Measurements from ENCODE around the gene SMARCA5.
"Not testable (repeated sequence)": the region's sequence is repeated elsewhere in the genome, so short reads cannot be mapped to it uniquely, and the experiment has no call there.

Gene SMARCA5

DNA sequence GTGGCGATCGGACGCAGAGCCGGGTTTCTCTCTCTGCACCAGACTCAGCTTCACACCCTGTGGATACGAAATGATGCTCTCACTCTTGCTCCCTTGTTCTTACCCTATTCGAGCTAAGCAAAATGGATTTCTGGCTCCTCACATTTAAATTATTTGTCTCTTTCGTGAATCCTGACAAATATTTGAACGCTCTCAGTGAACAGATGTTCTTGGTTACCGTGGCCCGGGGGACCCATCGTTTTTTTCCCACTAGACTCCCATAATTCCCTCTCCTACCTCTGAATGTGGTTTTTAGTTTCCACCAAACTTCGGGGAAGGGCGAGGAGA is 630 bp downstream of the SMARCA5 start:
- no peak for TF ChIP-seq CTCF (IDR thresholded peaks at IDR 0.05; ENCODE audit: low read length, missing control alignments)
- peak overlapping the region; percentile 94 for H3K4me3 ChIP-seq (replicated peaks; ENCODE audit: low read depth, low read length)
- no peak for DNase-seq (ENCODE audit: low read depth)

DNA sequence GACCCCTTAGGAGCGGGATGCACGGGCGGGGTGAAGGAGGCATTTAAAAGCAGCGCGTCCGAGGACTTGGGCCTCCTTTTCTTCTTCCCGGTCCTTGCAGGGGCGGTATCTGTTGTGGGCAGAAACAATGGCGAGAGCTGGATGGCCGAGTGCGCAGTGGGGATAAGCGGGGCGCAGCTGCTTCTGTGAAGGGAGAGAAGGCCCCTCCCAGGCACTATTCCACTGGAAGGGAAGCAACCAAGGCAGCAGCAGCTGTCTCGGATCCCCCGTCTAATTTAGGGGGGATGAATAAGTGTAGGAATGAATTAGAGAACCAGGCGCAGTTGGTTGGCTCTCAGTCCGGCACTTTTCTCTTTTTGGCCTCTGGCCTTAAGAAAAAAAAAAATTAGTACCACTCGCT is 995 bp downstream of the SMARCA5 start:
- TF ChIP-seq CTCF (IDR thresholded peaks at IDR 0.05; ENCODE audit: low read length, missing control alignments) = no peak
- H3K4me3 ChIP-seq (replicated peaks; ENCODE audit: low read depth, low read length) = peak overlapping the region; percentile 94
- DNase-seq (ENCODE audit: low read depth) = peak; percentile 62

GRCh38 chr4:143514901-143515300 is 1.4 kb downstream of the SMARCA5 start:
- H3K4me3 ChIP-seq (replicated peaks; ENCODE audit: low read depth, low read length) = peak overlapping the region; percentile 94
- TF ChIP-seq CTCF (IDR thresholded peaks at IDR 0.05; ENCODE audit: low read length, missing control alignments) = no peak
- DNase-seq (ENCODE audit: low read depth) = no peak

DNA sequence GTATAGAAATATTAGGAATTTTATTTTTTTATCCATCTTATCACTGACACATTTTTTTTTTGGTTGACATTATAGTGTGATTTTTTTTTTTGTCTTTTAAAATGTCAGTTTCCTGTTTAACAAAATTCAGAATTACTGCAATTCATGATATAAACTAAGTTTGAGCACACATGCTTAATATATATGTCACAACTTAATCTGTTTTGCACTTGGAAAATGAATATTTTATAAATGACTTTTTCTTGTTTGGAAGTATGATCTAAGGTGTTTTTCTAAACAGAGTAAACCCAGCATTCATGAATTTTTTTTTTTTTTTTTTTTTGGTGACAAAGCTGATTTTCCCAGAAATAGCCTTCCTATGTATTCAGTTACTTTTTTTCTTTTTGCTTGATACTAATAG is 2.4 kb downstream of the SMARCA5 start:
- H3K4me3 ChIP-seq (replicated peaks; ENCODE audit: low read depth, low read length) = peak overlapping the region; percentile 94
- TF ChIP-seq CTCF (IDR thresholded peaks at IDR 0.05; ENCODE audit: low read length, missing control alignments) = no peak
- DNase-seq (ENCODE audit: low read depth) = no peak

- H3K4me3 ChIP-seq (replicated peaks; ENCODE audit: low read depth, low read length) = no peak overlapping the region
- TF ChIP-seq CTCF (IDR thresholded peaks at IDR 0.05; ENCODE audit: low read length, missing control alignments) = no peak
- no peak for DNase-seq (ENCODE audit: low read depth)
Measured at GRCh38 chr4:143517764-143518163, 4.3 kb downstream of the SMARCA5 start.

DNA sequence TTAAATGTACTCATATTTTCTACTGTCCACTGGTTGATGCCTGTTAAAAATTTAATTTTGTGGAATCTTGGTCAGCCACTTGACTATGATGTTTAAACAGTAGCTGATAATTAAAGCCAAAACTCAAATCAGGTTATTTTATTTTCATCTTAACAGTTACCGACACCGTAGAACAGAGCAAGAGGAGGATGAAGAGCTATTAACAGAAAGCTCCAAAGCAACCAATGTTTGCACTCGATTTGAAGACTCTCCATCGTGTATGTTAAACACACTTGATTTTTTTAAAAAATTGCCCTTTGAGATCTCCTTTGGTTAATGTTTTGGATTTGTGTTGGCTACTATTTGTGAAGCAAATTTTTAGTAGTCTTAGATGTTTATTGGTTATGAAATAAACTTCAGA is 10.7 kb downstream of the SMARCA5 start:
- no peak for TF ChIP-seq CTCF (IDR thresholded peaks at IDR 0.05; ENCODE audit: low read length, missing control alignments)
- no peak overlapping the region for H3K4me3 ChIP-seq (replicated peaks; ENCODE audit: low read depth, low read length)
- no peak for DNase-seq (ENCODE audit: low read depth)

DNA sequence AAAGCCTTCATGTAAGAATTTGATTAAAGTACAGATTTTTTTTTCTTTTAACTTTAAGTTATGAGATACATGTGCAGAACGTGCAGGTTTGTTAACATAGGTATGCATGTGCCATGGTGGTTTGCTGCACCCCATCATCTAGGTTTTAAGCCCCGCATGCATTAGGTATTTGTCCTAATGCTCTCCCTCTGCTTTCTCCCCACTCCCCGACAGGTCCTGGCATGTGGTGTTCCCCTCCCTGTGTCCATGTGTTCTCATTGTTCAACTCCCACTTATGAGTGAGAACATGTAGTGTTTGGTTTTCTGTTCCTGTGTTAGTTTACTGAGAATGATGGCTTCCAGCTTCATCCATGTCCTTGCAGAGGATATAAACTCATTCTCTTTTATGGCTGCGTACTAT is 14.5 kb downstream of the SMARCA5 start:
- DNase-seq (ENCODE audit: low read depth); H3K4me3 ChIP-seq (replicated peaks; ENCODE audit: low read depth, low read length): not testable (repeated sequence)

DNA sequence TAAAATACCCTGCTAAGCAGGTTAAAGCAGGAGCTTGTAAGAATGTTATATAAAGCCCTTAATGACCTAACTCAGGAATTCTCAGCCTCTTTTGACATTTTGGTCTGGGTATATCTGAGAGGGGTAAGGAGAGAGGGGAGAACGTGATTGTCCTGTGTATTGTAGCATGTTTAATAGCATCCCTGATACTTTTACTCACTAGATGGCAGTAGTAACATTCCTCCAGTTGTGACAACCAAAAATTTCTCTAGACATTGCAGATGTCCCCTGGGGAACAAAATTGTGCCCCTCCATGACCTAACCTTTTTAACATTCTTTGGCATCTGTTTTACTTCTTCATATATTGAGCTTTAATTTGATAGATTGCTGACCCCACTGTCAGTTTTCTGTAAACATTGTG is 17.9 kb downstream of the SMARCA5 start:
- TF ChIP-seq CTCF (IDR thresholded peaks at IDR 0.05; ENCODE audit: low read length, missing control alignments) = peak; percentile 64
- peak; percentile 51 for DNase-seq (ENCODE audit: low read depth)
- no peak overlapping the region for H3K4me3 ChIP-seq (replicated peaks; ENCODE audit: low read depth, low read length)

All from fibroblast of pulmonary artery (primary cell).